Psoas muscle (tissue), 8 donors: Measurements from ENCODE around the gene NUP210L. TPM values are rescaled to one million over a fixed set of nuclear protein-coding genes. Genes with fewer than 3 reads are reported as not detected.
A peak's percentile ranks its signal among the peaks of the same experiment; 100 is the strongest.

Experiments
- ATAC-seq, 4 donors: fragments of 200-7000 bp; cut with Tn5 transposase; one replicate each; pipeline ENCODE4 v1.9.1; 2020; ENCODE audit warnings: moderate library complexity in 3 of 4, mild to moderate bottlenecking in 2 of 4
- DNase-seq, 2 donors: peaks; one replicate each; pipeline ENCODE4 v3.0.0-alpha.2; 2020
- H3K27ac ChIP-seq: fragments of 200-600 bp; one replicate; pipeline ENCODE4 v1.8.0; 2022
- H3K27me3 ChIP-seq, 3 donors: fragments of 200-600 bp in 1 of 3; one replicate each; pipeline versions ENCODE4 v1.6.1 to v1.8.0; 2013 to 2022; ENCODE audit warnings: low read length in 2 of 3, mild to moderate bottlenecking in 2 of 3, moderate library complexity in 1 of 3; ENCODE audit not compliant: insufficient read depth in 3 of 3
- H3K36me3 ChIP-seq, 2 donors: fragments of 200-600 bp in 1 of 2; one replicate each; pipeline versions ENCODE4 v1.6.1 to v1.8.0; 2013 to 2022; ENCODE audit warnings: low read depth in 1 of 2, mild to moderate bottlenecking in 1 of 2, moderate library complexity in 1 of 2; ENCODE audit not compliant: insufficient read depth in 1 of 2
- H3K4me1 ChIP-seq: fragments of 200-600 bp; one replicate; pipeline ENCODE4 v1.8.0; 2022
- H3K4me3 ChIP-seq: fragments of 200-600 bp; one replicate; pipeline ENCODE4 v1.8.0; 2022; ENCODE audit warnings: mild to moderate bottlenecking
- H3K9me3 ChIP-seq: fragments of 200-600 bp; one replicate; pipeline ENCODE4 v1.8.0; 2022
- WGBS, 3 donors: extraction: QIAGEN DNeasy Blood & Tissue Kit; methylation state at CpG; one replicate each; pipeline versions ENCODE4 v1.1.6 to v1.1.7; 2013; 5-methylcytosine and 5-hydroxymethylcytosine counted together
- intact Hi-C, 2 donors: fragments of 100-400 bp; cut with DNase I; formaldehyde crosslinking; loops; one replicate each; pipeline versions ENCODE4 v1.11.0 to v1.14.2; 2022
- polyA plus RNA-seq, 3 donors: library from polyadenylated mRNA; stranded (reverse); fragments of 200-250 nt; gene quantifications; one replicate each; pipeline ENCODE4 v1.2.3, GENCODE V29; 2013
- total RNA-seq, 4 donors: library from RNA; stranded (reverse); fragmentation: NEBNext Ultra II Directional in 2 of 4; extraction: Animal tissue kit (Norgen Biotek cat#: 25700) in 2 of 4; gene quantifications; one replicate each; pipeline versions ENCODE4 v1.2.1 to v1.2.4, GENCODE V29; 2021 to 2023
- TF ChIP-seq, protein P1 (sequence below): fragments of 200-600 bp; IDR thresholded peaks from one replicate; pipeline ENCODE4 v1.8.0; 2022; ENCODE audit warnings: antibody characterized with exemption
- donor health status: healthy with polysubstance abuse.
- donor health status: DM: no; HTN: no; CAD: no; lungs with moderate emphysema.
- donor health status: Bipolar disorder and iron deficiency.
- donor health status: healthy.
- donor health status: DM: yes; HTN: yes; CAD: no.
- donor health status: DM: no; HTN: no; CAD: no.
- donor health status: DM: no; HTN: no; CAD: no.
- donor health status: DM: yes; HTN: yes; CAD: no.

The NUP210L gene
- total and polyA plus RNA-seq, 7 donors = 0.01 to 3.0 (median 0.19) TPM; not detected in 2

DNA sequence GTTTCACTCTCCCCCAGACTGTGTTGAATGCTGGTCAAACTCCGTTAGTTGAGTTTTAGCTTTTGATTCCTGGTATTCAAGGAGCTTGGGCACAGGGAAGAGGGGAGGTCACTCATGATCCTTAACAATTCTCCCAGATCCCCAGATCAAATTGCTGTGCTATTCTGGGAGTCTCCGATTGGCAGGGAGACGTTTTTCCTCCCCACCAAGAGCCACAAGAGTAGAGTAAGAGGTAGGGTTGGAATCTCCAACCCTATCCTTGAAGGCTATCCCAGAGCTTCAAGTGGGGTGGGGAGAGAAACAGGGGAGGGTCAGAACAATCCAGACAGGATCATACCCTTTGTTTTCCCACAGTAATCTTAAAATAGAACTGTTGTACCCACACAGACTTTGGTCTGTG lies 37.6 kb upstream of the NUP210L start:
- intact Hi-C loops = no loop called here
- 8 to 15% (median 10%) methylated on average over 3 of the region's 3 CpGs for WGBS, 3 donors
- peak overlapping the region; percentile 65 for H3K4me3 ChIP-seq

DNA sequence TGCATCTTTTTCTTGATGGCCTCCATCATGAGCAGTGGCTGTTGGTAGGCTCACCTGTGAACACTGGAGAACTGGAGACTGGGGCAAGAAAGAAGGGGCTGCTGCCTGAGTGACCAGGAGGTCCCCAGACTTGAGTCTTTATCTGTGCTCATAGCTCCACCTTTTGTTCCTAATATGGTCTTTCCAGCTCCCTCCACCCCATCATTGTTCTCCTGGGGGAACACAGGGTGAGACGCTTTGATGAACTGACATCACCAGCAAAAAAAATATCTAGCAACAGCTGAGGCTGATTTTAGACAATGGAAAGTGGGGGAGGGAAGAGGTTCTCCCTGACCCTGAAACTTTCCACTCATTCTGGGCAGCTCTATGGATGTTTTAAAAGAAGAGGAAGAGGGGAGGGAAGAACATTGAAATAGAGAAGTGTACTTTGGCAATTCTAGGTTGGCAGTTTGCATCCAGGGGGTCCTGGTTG lies 37.2 kb upstream of the NUP210L start, which contains the start of gene TPM3:
Gene TPM3 (minus strand): TSS at position 111 of the 472 bp plus-strand sequence. CDS start 82 bp downstream, at position 29.
- no peaks in the 10 kb centered on the region for H3K9me3 ChIP-seq
- peak; percentile 62 to 70 (median 68) for ATAC-seq
- intact Hi-C loops = no loop called here
- H3K36me3 ChIP-seq = peaks cover under 1 to 5% of the 10 kb centered on the region in 2 donors
- no peaks in the 10 kb centered on the region for H3K27me3 ChIP-seq
- peaks cover 15% of the 10 kb centered on the region for H3K4me1 ChIP-seq
- no peak for DNase-seq
- peak within 1 kb of the TSS; percentile 65 for H3K4me3 ChIP-seq
- 0 to 4% (median 3%) methylated on average over 1 of the region's 1 CpG for WGBS, 3 donors
- TF ChIP-seq, protein P1, sequence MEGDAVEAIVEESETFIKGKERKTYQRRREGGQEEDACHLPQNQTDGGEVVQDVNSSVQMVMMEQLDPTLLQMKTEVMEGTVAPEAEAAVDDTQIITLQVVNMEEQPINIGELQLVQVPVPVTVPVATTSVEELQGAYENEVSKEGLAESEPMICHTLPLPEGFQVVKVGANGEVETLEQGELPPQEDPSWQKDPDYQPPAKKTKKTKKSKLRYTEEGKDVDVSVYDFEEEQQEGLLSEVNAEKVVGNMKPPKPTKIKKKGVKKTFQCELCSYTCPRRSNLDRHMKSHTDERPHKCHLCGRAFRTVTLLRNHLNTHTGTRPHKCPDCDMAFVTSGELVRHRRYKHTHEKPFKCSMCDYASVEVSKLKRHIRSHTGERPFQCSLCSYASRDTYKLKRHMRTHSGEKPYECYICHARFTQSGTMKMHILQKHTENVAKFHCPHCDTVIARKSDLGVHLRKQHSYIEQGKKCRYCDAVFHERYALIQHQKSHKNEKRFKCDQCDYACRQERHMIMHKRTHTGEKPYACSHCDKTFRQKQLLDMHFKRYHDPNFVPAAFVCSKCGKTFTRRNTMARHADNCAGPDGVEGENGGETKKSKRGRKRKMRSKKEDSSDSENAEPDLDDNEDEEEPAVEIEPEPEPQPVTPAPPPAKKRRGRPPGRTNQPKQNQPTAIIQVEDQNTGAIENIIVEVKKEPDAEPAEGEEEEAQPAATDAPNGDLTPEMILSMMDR = no peak
- H3K27ac ChIP-seq = peak within 1 kb of the TSS; percentile 89

More for the DNA sequence above, 37.6 kb upstream of the NUP210L start:
- H3K27ac ChIP-seq = peak overlapping the region; percentile 89
- DNase-seq (no peak), ATAC-seq (peak in 1 of 4 donors; percentile 12)
- no peaks in the 10 kb centered on the region for H3K9me3 ChIP-seq
- TF ChIP-seq, protein P1 = no peak
- H3K27me3 ChIP-seq = no peaks in the 10 kb centered on the region
- H3K36me3 ChIP-seq = peaks cover 0 to under 1% of the 10 kb centered on the region in 2 donors
- peaks cover 15% of the 10 kb centered on the region for H3K4me1 ChIP-seq

DNA sequence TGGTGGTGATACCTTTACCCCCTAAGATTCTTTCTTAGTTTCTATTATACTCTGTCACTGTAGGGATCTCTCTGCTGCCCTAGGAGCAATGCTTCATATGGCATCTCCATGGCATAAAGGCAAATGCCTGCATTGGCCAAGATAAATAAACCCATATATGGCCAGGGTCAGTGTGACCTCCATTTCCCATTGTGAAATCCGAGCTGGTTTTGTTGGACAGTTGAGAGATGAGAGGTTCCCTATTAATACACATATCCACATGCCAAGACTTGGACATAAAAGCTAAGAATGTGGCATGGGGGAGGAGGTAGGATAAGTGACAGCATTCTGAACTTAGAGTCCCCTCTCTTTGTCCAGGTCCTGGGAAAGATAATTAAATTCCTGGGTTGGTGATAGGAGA lies 35.7 kb upstream of the NUP210L start:
- Histone ChIP-seq H3K9me3 (no peaks in the 10 kb centered on the region), H3K27me3 (no peaks in the 10 kb centered on the region), H3K27ac (peak overlapping the region; percentile 89), H3K4me1 (peaks cover 19% of the 10 kb centered on the region), H3K36me3 (peaks cover 2 to 7% of the 10 kb centered on the region in 2 donors), H3K4me3 (peak overlapping the region; percentile 65)
- WGBS, 3 donors = 16 to 21% (median 17%) methylated on average over 1 of the region's 1 CpG
- intact Hi-C loops = no loop called here
- ATAC-seq (peak; percentile 21 to 69 (median 52)), DNase-seq (no peak)
- TF ChIP-seq, protein P1 = no peak

DNA sequence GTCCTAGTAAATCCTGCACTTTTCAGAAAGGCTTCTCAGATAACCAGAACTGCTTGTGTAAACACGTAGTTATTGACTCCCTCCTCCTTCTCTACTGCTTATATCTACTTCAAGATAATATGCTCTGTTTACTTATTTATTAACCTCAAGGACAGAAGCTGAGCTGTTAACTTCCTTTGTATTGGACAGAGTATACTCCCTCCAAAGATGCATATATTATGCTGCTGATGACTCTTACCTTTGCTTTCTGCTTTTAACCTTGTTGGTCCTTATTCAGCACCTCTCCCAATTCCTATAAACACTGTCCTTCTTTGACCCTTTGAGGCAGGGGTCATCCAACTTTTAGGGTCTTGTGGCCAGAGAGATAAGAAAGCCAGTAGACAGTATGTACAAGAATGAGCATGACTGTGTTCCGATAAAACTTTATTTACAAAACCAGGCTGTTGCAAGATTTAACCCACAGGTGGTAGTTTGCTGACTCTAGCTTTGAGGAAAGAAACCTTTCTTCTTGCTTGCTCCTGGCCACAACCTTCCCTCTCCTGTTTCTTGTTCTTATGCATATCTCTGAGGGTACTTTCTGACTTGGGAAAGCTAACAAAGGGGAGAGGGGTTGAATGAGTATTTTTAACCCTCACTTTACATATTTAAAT lies 32.1 kb upstream of the NUP210L start:
- no peak for ATAC-seq
- Histone ChIP-seq H3K27me3 (no peaks in the 10 kb centered on the region), H3K36me3 (peaks cover 2 to 7% of the 10 kb centered on the region in 2 donors), H3K27ac (peak overlapping the region; percentile 89), H3K9me3 (no peaks in the 10 kb centered on the region), H3K4me3 (peak overlapping the region; percentile 65), H3K4me1 (peaks cover 10% of the 10 kb centered on the region)
- TF ChIP-seq, protein P1 = no peak
- 18 to 31% (median 26%) methylated on average over 2 of the region's 2 CpGs for WGBS, 3 donors
- DNase-seq = no peak
- intact Hi-C loops = no loop called here
